CD14-positive monocyte (primary cell): Measurements from ENCODE around the gene PSMC5. TPM values are rescaled to one million over a fixed set of nuclear protein-coding genes. Genes with fewer than 3 reads are reported as not detected.

Experiments
- DNase-seq, 3 donors: peaks; one replicate each; pipeline ENCODE4 v3.0.0-alpha.2; 2011 to 2022
- H2AFZ ChIP-seq: 2 replicates; pipeline ENCODE4 v1.6.0; 2012; ENCODE audit warnings: mild to moderate bottlenecking, low read depth, low read length, inconsistent platforms; ENCODE audit not compliant: insufficient read depth, poor library complexity, severe bottlenecking
- H3K27ac ChIP-seq, 2 donors: 1 replicate in 1 of 2; 2 replicates in 1 of 2; pipeline ENCODE4 v1.5.1; 2012 to 2013; ENCODE audit warnings: low read length in 2 of 2, control low read depth in 1 of 2, inconsistent platforms in 1 of 2, low read depth in 1 of 2, mild to moderate bottlenecking in 1 of 2
- H3K27me3 ChIP-seq, 2 donors: one replicate each; pipeline versions ENCODE4 v1.6.0 to v1.6.1; 2011 to 2013; ENCODE audit warnings: low read length in 2 of 2; ENCODE audit not compliant: control insufficient read depth in 2 of 2, insufficient read depth in 2 of 2
- H3K36me3 ChIP-seq, 2 donors: replicated peaks in 1 of 2; 1 replicate in 1 of 2; 2 replicates in 1 of 2; pipeline versions ENCODE4 v1.5.1 to v1.6.1; 2012 to 2013; ENCODE audit warnings: low read length in 2 of 2, control low read depth in 1 of 2, inconsistent platforms in 1 of 2, mild to moderate bottlenecking in 1 of 2; ENCODE audit not compliant: insufficient read depth in 2 of 2, control insufficient read depth in 1 of 2
- H3K4me1 ChIP-seq, 2 donors: 1 replicate in 1 of 2; 2 replicates in 1 of 2; pipeline versions ENCODE4 v1.5.1 to v1.6.1; 2012 to 2013; ENCODE audit warnings: low read length in 2 of 2, control low read depth in 1 of 2, inconsistent platforms in 1 of 2, mild to moderate bottlenecking in 1 of 2, moderate library complexity in 1 of 2; ENCODE audit not compliant: insufficient read depth in 2 of 2, control insufficient read depth in 1 of 2
- H3K4me2 ChIP-seq: replicated peaks from 2 replicates; pipeline ENCODE3; 2012; ENCODE audit warnings: low read length, moderate library complexity, mild to moderate bottlenecking; ENCODE audit not compliant: poor library complexity, severe bottlenecking; ENCODE audit errors: extremely low read depth
- H3K4me3 ChIP-seq, 3 experiments: fragments of 200-600 bp in 1 of 3; sonication (generic) in 1 of 3; replicated peaks in 1 of 3; 1 replicate in 2 of 3; 2 replicates in 1 of 3; pipeline ENCODE4 v1.5.1; 2011 to 2013; ENCODE audit warnings: low read length in 3 of 3, mild to moderate bottlenecking in 3 of 3, control low read depth in 2 of 3, low read depth in 2 of 3, inconsistent platforms in 1 of 3, moderate library complexity in 1 of 3
- H3K79me2 ChIP-seq: 2 replicates; pipeline ENCODE4 v1.6.0; 2012; ENCODE audit warnings: mild to moderate bottlenecking, control low read depth, inconsistent platforms, low read length, moderate library complexity; ENCODE audit not compliant: insufficient read depth
- H3K9ac ChIP-seq: 2 replicates; pipeline ENCODE4 v1.6.0; 2017; ENCODE audit warnings: low read length, mild to moderate bottlenecking; ENCODE audit not compliant: insufficient read depth, poor library complexity, severe bottlenecking
- H3K9me3 ChIP-seq, 2 donors: replicated peaks in 1 of 2; 1 replicate in 1 of 2; 2 replicates in 1 of 2; pipeline versions ENCODE4 v1.5.1 to v1.6.1; 2012 to 2013; ENCODE audit warnings: low read length in 2 of 2, control low read depth in 1 of 2; ENCODE audit not compliant: control insufficient read depth in 1 of 2, insufficient read depth in 1 of 2
- H4K20me1 ChIP-seq: 2 replicates; pipeline ENCODE4 v1.6.0; 2012; ENCODE audit warnings: mild to moderate bottlenecking, low read length, control low read depth, moderate library complexity; ENCODE audit not compliant: insufficient read depth
- H3K27ac Mint-ChIP-seq, 7 donors: one replicate each; pipeline ENCODE4 v1.8.0; 2020; ENCODE audit warnings: mild to moderate bottlenecking in 7 of 7, mixed read lengths in 7 of 7, moderate library complexity in 6 of 7, inconsistent platforms in 2 of 7
- H3K27me3 Mint-ChIP-seq, 3 donors: one replicate each; pipeline ENCODE4 v1.8.0; 2021 to 2022; ENCODE audit warnings: low read depth in 3 of 3, mild to moderate bottlenecking in 3 of 3, mixed read lengths in 3 of 3, moderate library complexity in 3 of 3, inconsistent platforms in 1 of 3
- H3K36me3 Mint-ChIP-seq, 2 donors: one replicate each; pipeline ENCODE4 v1.8.0; 2020; ENCODE audit warnings: mixed read lengths in 2 of 2, inconsistent platforms in 1 of 2, mild to moderate bottlenecking in 1 of 2
- H3K4me1 Mint-ChIP-seq: one replicate; pipeline ENCODE4 v1.8.0; 2020; ENCODE audit warnings: mild to moderate bottlenecking, mixed read lengths
- H3K4me3 Mint-ChIP-seq, 2 donors: one replicate each; pipeline ENCODE4 v1.8.0; 2020; ENCODE audit warnings: mild to moderate bottlenecking in 2 of 2, mixed read lengths in 2 of 2, moderate library complexity in 1 of 2
- H3K9me3 Mint-ChIP-seq, 7 donors: one replicate each; pipeline ENCODE4 v1.8.0; 2020 to 2022; ENCODE audit warnings: mixed read lengths in 7 of 7, mild to moderate bottlenecking in 6 of 7, moderate library complexity in 6 of 7, inconsistent platforms in 2 of 7
- WGBS: methylation state at CpG from one replicate; pipeline ENCODE4 v1.1.5; 2013; ENCODE audit warnings: missing lambda C conversion rate; ENCODE audit not compliant: insufficient coverage; 5-methylcytosine and 5-hydroxymethylcytosine counted together
- intact Hi-C, 2 donors: fragments of 100-400 bp; cut with micrococcal nuclease; formaldehyde crosslinking; loops; one replicate each; pipeline versions ENCODE4 v1.15.0 to v1.15.1; 2023
- polyA plus RNA-seq, 3 donors: library from polyadenylated mRNA; depleted of rRNA in 1 of 3; unstranded in 2 of 3; stranded (reverse) in 1 of 3; fragments of 300-500 nt in 2 of 3; fragments of >200 nt in 1 of 3; fragmentation: Illumina TruSeq in 2 of 3; gene quantifications; 1 replicate in 2 of 3; 2 replicates in 1 of 3; pipeline ENCODE4 v1.2.3, GENCODE V29; 2012 to 2021
- TF ChIP-seq, protein P1 (sequence below): fragments of 200-600 bp; IDR thresholded peaks from one replicate; pipeline ENCODE4 v1.8.0; 2022; ENCODE audit warnings: antibody characterized with exemption, mild to moderate bottlenecking

PSMC5 gene
- polyA plus RNA-seq, 3 donors = 82.8 to 97.2 (median 88.3) TPM

DNA sequence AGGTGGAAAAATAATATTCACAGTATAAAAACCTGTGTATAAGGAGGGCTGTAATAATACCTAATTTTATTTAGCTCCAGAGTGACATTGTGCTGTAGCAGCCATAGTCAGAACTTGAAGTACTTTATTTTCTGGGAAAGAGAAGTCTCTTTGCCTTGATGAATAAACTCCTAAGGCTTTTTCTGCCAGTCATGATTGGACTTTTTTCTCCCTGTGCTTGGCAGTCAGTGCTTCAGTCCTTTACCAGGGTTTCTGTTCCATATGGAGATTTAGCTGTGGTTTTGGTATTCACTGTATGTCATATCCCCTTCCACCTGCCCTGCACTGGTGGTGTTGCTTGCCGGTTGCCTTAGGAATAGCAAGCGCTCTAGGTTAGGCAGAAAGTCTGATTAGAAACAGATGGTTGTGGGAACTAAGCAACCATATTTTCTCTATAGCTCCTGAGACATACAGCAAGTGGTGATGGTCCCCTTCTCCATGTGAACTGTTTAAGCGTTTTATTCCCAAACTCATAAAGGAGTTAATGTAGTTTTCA is 28.6 kb upstream of the PSMC5 start:
- no peaks in the 10 kb centered on the region for H3K4me1 Mint-ChIP-seq
- H3K79me2 ChIP-seq = peaks cover 30% of the 10 kb centered on the region
- H3K27ac ChIP-seq = no peak overlapping the region
- no peak overlapping the region for H3K4me2 ChIP-seq
- TF ChIP-seq, protein P1, sequence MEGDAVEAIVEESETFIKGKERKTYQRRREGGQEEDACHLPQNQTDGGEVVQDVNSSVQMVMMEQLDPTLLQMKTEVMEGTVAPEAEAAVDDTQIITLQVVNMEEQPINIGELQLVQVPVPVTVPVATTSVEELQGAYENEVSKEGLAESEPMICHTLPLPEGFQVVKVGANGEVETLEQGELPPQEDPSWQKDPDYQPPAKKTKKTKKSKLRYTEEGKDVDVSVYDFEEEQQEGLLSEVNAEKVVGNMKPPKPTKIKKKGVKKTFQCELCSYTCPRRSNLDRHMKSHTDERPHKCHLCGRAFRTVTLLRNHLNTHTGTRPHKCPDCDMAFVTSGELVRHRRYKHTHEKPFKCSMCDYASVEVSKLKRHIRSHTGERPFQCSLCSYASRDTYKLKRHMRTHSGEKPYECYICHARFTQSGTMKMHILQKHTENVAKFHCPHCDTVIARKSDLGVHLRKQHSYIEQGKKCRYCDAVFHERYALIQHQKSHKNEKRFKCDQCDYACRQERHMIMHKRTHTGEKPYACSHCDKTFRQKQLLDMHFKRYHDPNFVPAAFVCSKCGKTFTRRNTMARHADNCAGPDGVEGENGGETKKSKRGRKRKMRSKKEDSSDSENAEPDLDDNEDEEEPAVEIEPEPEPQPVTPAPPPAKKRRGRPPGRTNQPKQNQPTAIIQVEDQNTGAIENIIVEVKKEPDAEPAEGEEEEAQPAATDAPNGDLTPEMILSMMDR = no peak
- H3K4me1 ChIP-seq = no peaks in the 10 kb centered on the region
- H3K9me3 Mint-ChIP-seq = no peaks in the 10 kb centered on the region
- no peaks in the 10 kb centered on the region for H3K9me3 ChIP-seq
- no peak overlapping the region for H3K27ac Mint-ChIP-seq
- no peak for DNase-seq
- H3K4me3 Mint-ChIP-seq = no peak overlapping the region
- H3K9ac ChIP-seq = no peak overlapping the region
- no peak overlapping the region for H3K4me3 ChIP-seq
- no CpG with 5 or more reads among the region's 3 CpGs for WGBS
- no peak overlapping the region for H2AFZ ChIP-seq
- H3K36me3 ChIP-seq = peaks cover 98 to 100% of the 10 kb centered on the region in 2 donors
- H3K36me3 Mint-ChIP-seq = peaks cover 82 to 99% of the 10 kb centered on the region in 2 donors
- peaks cover 41% of the 10 kb centered on the region for H4K20me1 ChIP-seq
- intact Hi-C loops = no loop called here
- no peaks in the 10 kb centered on the region for H3K27me3 ChIP-seq
- H3K27me3 Mint-ChIP-seq = no peaks in the 10 kb centered on the region

DNA sequence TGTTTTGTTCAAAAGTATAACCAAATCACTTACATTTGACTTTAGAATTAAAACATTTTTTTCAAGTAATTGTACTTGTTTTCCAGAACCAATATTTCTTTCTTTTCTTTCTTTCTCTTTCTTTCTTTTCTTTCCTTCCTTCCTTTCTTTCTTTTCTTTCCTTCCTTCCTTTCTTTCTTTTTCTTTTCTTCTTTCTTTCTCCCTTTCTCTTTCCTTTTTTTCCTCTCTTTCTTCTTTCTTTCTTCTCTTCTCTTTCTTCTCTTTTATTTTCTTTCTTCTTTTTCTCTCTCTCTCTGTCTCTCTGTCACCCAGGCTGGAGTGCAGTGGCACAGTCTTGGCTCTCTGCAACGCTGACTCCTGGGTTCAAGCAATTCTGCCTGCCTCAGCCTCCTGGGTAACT is 26.4 kb upstream of the PSMC5 start:
- H3K4me3 ChIP-seq = no peak overlapping the region
- no peaks in the 10 kb centered on the region for H3K27me3 Mint-ChIP-seq
- no peaks in the 10 kb centered on the region for H3K4me1 ChIP-seq
- intact Hi-C loops = no loop called here
- H3K27ac ChIP-seq = no peak overlapping the region
- H3K4me3 Mint-ChIP-seq = no peak overlapping the region
- H3K79me2 ChIP-seq = peaks cover 20% of the 10 kb centered on the region
- H3K9me3 ChIP-seq = no peaks in the 10 kb centered on the region
- H4K20me1 ChIP-seq = peaks cover 32% of the 10 kb centered on the region
- no CpG with 5 or more reads among the region's 1 CpG for WGBS
- H3K4me1 Mint-ChIP-seq = no peaks in the 10 kb centered on the region
- no peak overlapping the region for H2AFZ ChIP-seq
- peak overlapping the region in 6 of 7 donors; percentile 36 to 77 (median 62) for H3K27ac Mint-ChIP-seq
- no peak overlapping the region for H3K9ac ChIP-seq
- peaks cover 98 to 100% of the 10 kb centered on the region in 2 donors for H3K36me3 ChIP-seq
- DNase-seq = no peak
- H3K36me3 Mint-ChIP-seq = peaks cover 79 to 95% of the 10 kb centered on the region in 2 donors
- no peaks in the 10 kb centered on the region for H3K9me3 Mint-ChIP-seq
- H3K27me3 ChIP-seq = no peaks in the 10 kb centered on the region
- TF ChIP-seq, protein P1 = peak; percentile 20
- H3K4me2 ChIP-seq = no peak overlapping the region
